ENCODE data around the gene S100A8. TPM values are rescaled to one million over a fixed set of nuclear protein-coding genes. Genes with fewer than 3 reads are reported as not detected.

S100A8 gene
- total RNA-seq, 1 experiment from 2014 or later = not detected

- Histone ChIP-seq H3K9me3 (ENCODE audit: low read depth, low read length, poor library complexity, severe bottlenecking) (peaks cover 7% of the 10 kb centered on the region), H3K4me1 (ENCODE audit: insufficient read depth, low read length, poor library complexity, severe bottlenecking) (no peaks in the 10 kb centered on the region), H3K4me3 (ENCODE audit: low read depth, low read length, poor library complexity, severe bottlenecking) (no peak overlapping the region), H3K27me3 (replicated peaks; ENCODE audit: insufficient read depth, low read depth, low read length, poor library complexity) (peaks cover 82% of the 10 kb centered on the region), H3K36me3 (ENCODE audit: insufficient read depth, low read length, poor library complexity, severe bottlenecking) (no peaks in the 10 kb centered on the region), H3K27ac (ENCODE audit: low read depth, low read length, poor library complexity, severe bottlenecking) (no peak overlapping the region)
- ChIA-PET CTCF (no interaction called here), POLR2A (ENCODE audit: low non-redundant PET) (no interaction called here)
- no peak for TF ChIP-seq CTCF (conservative IDR thresholded peaks at IDR 0.05; ENCODE audit: low read depth, low read length)
- no peak for TF ChIP-seq EZH2 (IDR thresholded peaks at IDR 0.05; ENCODE audit: borderline replicate concordance, low read depth, low read length, poor library complexity, severe bottlenecking)
- intact Hi-C loops (cut with micrococcal nuclease; ENCODE audit: unreplicated experiment) = no loop called here
- BruUV-seq (replicated peaks) = no TSS peak
- no peak for DNase-seq (ENCODE audit: low spot score)
Measured at GRCh38 chr1:153384958-153385580, 5.8 kb downstream of the S100A8 start.

GRCh38 chr1:153380711-153381110, 10.2 kb downstream of the S100A8 start:
- CTCF ChIA-PET = no interaction called here
- no peaks in the 10 kb centered on the region for H3K4me1 ChIP-seq (ENCODE audit: insufficient read depth, low read length, poor library complexity, severe bottlenecking)
- no TSS peak for BruUV-seq (replicated peaks)
- DNase-seq (ENCODE audit: low spot score) = no peak
- H3K27ac ChIP-seq (ENCODE audit: low read depth, low read length, poor library complexity, severe bottlenecking) = no peak overlapping the region
- H3K27me3 ChIP-seq (replicated peaks; ENCODE audit: insufficient read depth, low read depth, low read length, poor library complexity) = peaks cover 73% of the 10 kb centered on the region
- intact Hi-C loops (cut with micrococcal nuclease; ENCODE audit: unreplicated experiment) = no loop called here
- H3K36me3 ChIP-seq (ENCODE audit: insufficient read depth, low read length, poor library complexity, severe bottlenecking) = no peaks in the 10 kb centered on the region
- H3K9me3 ChIP-seq (ENCODE audit: low read depth, low read length, poor library complexity, severe bottlenecking) = peaks cover 7% of the 10 kb centered on the region
- TF ChIP-seq EZH2 (IDR thresholded peaks at IDR 0.05; ENCODE audit: borderline replicate concordance, low read depth, low read length, poor library complexity, severe bottlenecking) = no peak
- no peak for TF ChIP-seq CTCF (conservative IDR thresholded peaks at IDR 0.05; ENCODE audit: low read depth, low read length)
- H3K4me3 ChIP-seq (ENCODE audit: low read depth, low read length, poor library complexity, severe bottlenecking) = no peak overlapping the region
- POLR2A ChIA-PET (ENCODE audit: low non-redundant PET) = no interaction called here

GRCh38 chr1:153379591-153379990, 11.3 kb downstream of the S100A8 start:
- BruUV-seq (replicated peaks) = no TSS peak
- H3K27ac ChIP-seq (ENCODE audit: low read depth, low read length, poor library complexity, severe bottlenecking) = no peak overlapping the region
- ChIA-PET POLR2A (ENCODE audit: low non-redundant PET) (no interaction called here), CTCF (no interaction called here)
- no peaks in the 10 kb centered on the region for H3K4me1 ChIP-seq (ENCODE audit: insufficient read depth, low read length, poor library complexity, severe bottlenecking)
- DNase-seq (ENCODE audit: low spot score) = no peak
- no peak overlapping the region for H3K4me3 ChIP-seq (ENCODE audit: low read depth, low read length, poor library complexity, severe bottlenecking)
- peaks cover 64% of the 10 kb centered on the region for H3K27me3 ChIP-seq (replicated peaks; ENCODE audit: insufficient read depth, low read depth, low read length, poor library complexity)
- H3K9me3 ChIP-seq (ENCODE audit: low read depth, low read length, poor library complexity, severe bottlenecking) = peaks cover 7% of the 10 kb centered on the region
- TF ChIP-seq EZH2 (IDR thresholded peaks at IDR 0.05; ENCODE audit: borderline replicate concordance, low read depth, low read length, poor library complexity, severe bottlenecking) = no peak
- TF ChIP-seq CTCF (conservative IDR thresholded peaks at IDR 0.05; ENCODE audit: low read depth, low read length) = no peak
- intact Hi-C loops (cut with micrococcal nuclease; ENCODE audit: unreplicated experiment) = no loop called here
- no peaks in the 10 kb centered on the region for H3K36me3 ChIP-seq (ENCODE audit: insufficient read depth, low read length, poor library complexity, severe bottlenecking)
